HCT116 (cell line): ENCODE data around the gene KIRREL3. TPM values are rescaled to one million over a fixed set of nuclear protein-coding genes. Genes with fewer than 3 reads are reported as not detected.

Experiments used
- ATAC-seq: fragments of 200-7000 bp; cut with Tn5 transposase; 2 replicates; pipeline ENCODE4 v1.9.1; 2020; ENCODE audit warnings: mild to moderate bottlenecking, moderate library complexity
- BruUV-seq: library from RNA; stranded (reverse); fragments of 400-500 nt; replicated peaks from 2 replicates; lab custom pipeline; 2021; lab: Mats Ljungman, UMichigan
- CTCF ChIA-PET: fragments of 300-600 bp; sonication (Branson Sonifier 250); formaldehyde crosslinking; loops from one replicate; lab custom pipeline; 2021; ENCODE audit warnings: antibody characterized with exemption; lab: Charles Lee
- POLR2A ChIA-PET: fragments of 300-600, 350-600 bp; sonication (Branson Sonifier 250); formaldehyde crosslinking; loops from one replicate; lab custom pipeline; 2021; ENCODE audit warnings: antibody characterized with exemption; lab: Charles Lee
- RAD21 ChIA-PET, 2 experiments: fragments of 300-600 bp; sonication (Branson Sonifier 250); formaldehyde crosslinking; loops; one replicate each; lab custom pipeline; 2023; ENCODE audit warnings: low total read pairs in 2 of 2; ENCODE audit not compliant: uncharacterized antibody in 2 of 2, unreplicated experiment in 2 of 2, low non-redundant PET in 1 of 2; lab: Charles Lee
- DNase-seq: peaks from one replicate; pipeline ENCODE4 v3.0.0-alpha.2; 2010; ENCODE audit warnings: low read depth, low spot score
- H2AFZ ChIP-seq: fragments of 200-600 bp; shearing (Covaris generic), sonication (generic); 2 replicates; pipeline ENCODE4 v1.6.1; 2017; ENCODE audit warnings: low read depth, mixed run types, mixed read lengths, antibody characterized with exemption, low read length; ENCODE audit not compliant: poor library complexity, severe bottlenecking
- H3K27ac ChIP-seq: 2 replicates; pipeline ENCODE4 v1.5.1; 2012; ENCODE audit warnings: low read depth, low read length
- H3K27me3 ChIP-seq: fragments of 200-600 bp; sonication (generic); 2 replicates; pipeline ENCODE4 v1.6.1; 2016; ENCODE audit warnings: mixed run types, low read length, mixed read lengths; ENCODE audit not compliant: insufficient read depth
- H3K36me3 ChIP-seq, 2 experiments: fragments of 200-500 bp in 1 of 2; fragments of 200-600 bp in 1 of 2; sonication (Bioruptor generic) in 1 of 2; sonication (generic) in 1 of 2; 2 replicates each; pipeline versions ENCODE4 v1.5.1 to v1.6.1; 2014 to 2016; ENCODE audit warnings: low read length in 2 of 2, inconsistent platforms in 1 of 2, mixed read lengths in 1 of 2, mixed run types in 1 of 2; ENCODE audit not compliant: insufficient read depth in 2 of 2, control insufficient read depth in 1 of 2
- H3K4me1 ChIP-seq, 2 experiments: fragments of 200-600 bp in 1 of 2; sonication (generic) in 1 of 2; 2 replicates each; pipeline versions ENCODE4 v1.5.1 to v1.6.1; 2012 to 2017; ENCODE audit warnings: low read length in 2 of 2, inconsistent platforms in 1 of 2, mild to moderate bottlenecking in 1 of 2, mixed read lengths in 1 of 2, mixed run types in 1 of 2, moderate library complexity in 1 of 2; ENCODE audit not compliant: insufficient read depth in 2 of 2, control insufficient read depth in 1 of 2
- H3K4me2 ChIP-seq: fragments of 200-600 bp; sonication (generic); 2 replicates; pipeline ENCODE4 v1.6.1; 2017; ENCODE audit warnings: mixed run types, low read length, mixed read lengths
- H3K4me3 ChIP-seq, 2 experiments: fragments of 200-600 bp in 1 of 2; sonication (generic) in 1 of 2; replicated peaks in 1 of 2; 2 replicates each; pipeline ENCODE4 v1.5.1; 2011 to 2016; ENCODE audit warnings: low read length in 2 of 2, control low read depth in 1 of 2, low read depth in 1 of 2, mild to moderate bottlenecking in 1 of 2, mixed read lengths in 1 of 2, mixed run types in 1 of 2
- H3K79me2 ChIP-seq: fragments of 200-600 bp; sonication (generic); 2 replicates; pipeline ENCODE4 v1.6.1; 2017; ENCODE audit warnings: mild to moderate bottlenecking, mixed run types, low read length, moderate library complexity, mixed read lengths; ENCODE audit not compliant: insufficient read depth
- H3K9ac ChIP-seq: fragments of 200-600 bp; sonication (generic); 2 replicates; pipeline ENCODE4 v1.6.1; 2016; ENCODE audit warnings: low read length, mixed read lengths
- H3K9me2 ChIP-seq: fragments of 200-600 bp; sonication (generic), shearing (Covaris generic); 2 replicates; pipeline ENCODE4 v1.6.1; 2017; ENCODE audit warnings: mixed run types, mild to moderate bottlenecking, moderate library complexity; ENCODE audit not compliant: insufficient read depth
- H3K9me3 ChIP-seq, 2 experiments: fragments of 200-500 bp in 1 of 2; fragments of 200-600 bp in 1 of 2; sonication (Bioruptor generic) in 1 of 2; sonication (generic) in 1 of 2; 2 replicates each; pipeline ENCODE4 v1.6.1; 2014 to 2017; ENCODE audit warnings: low read length in 2 of 2, mixed read lengths in 2 of 2, inconsistent platforms in 1 of 2, low read depth in 1 of 2, mild to moderate bottlenecking in 1 of 2, mixed run types in 1 of 2, moderate library complexity in 1 of 2; ENCODE audit not compliant: control insufficient read depth in 1 of 2, insufficient read depth in 1 of 2
- H4K20me1 ChIP-seq: fragments of 200-600 bp; sonication (generic), shearing (Covaris generic); 2 replicates; pipeline ENCODE4 v1.6.1; 2017; ENCODE audit warnings: mixed run types, mild to moderate bottlenecking, moderate library complexity; ENCODE audit not compliant: insufficient read depth
- EGR1 ChIP-seq: IDR thresholded peaks from 2 replicates; pipeline ENCODE4 v1.6.1; 2012; ENCODE audit warnings: low read depth
- ELF1 ChIP-seq: IDR thresholded peaks from 2 replicates; pipeline ENCODE4 v1.6.1; 2012; ENCODE audit warnings: low read depth, borderline replicate concordance
- EZH2phosphoT487 ChIP-seq: fragments of 200-600 bp; IDR thresholded peaks from 2 replicates; pipeline ENCODE4 v1.6.1; 2018; ENCODE audit warnings: antibody characterized with exemption, borderline replicate concordance
- POLR2A ChIP-seq: IDR thresholded peaks from 2 replicates; pipeline ENCODE4 v1.7.0; 2011; ENCODE audit warnings: borderline replicate concordance; ENCODE audit not compliant: insufficient read depth, insufficient read length; ENCODE audit errors: extremely low read depth
- SP1 ChIP-seq: IDR thresholded peaks from 2 replicates; pipeline ENCODE4 v1.6.1; 2012; ENCODE audit warnings: low read depth
- TCF7L2 ChIP-seq: IDR thresholded peaks from 2 replicates; pipeline ENCODE4 v1.7.0; 2011; ENCODE audit warnings: borderline replicate concordance, inconsistent platforms; ENCODE audit not compliant: insufficient read depth, insufficient read length; ENCODE audit errors: extremely low read depth
- ZFX ChIP-seq: fragments of 450-650 bp; IDR thresholded peaks from 2 replicates; pipeline ENCODE4 v1.6.1; 2017
- ZNF274 ChIP-seq: fragments of 200-500 bp; sonication (Bioruptor generic); IDR thresholded peaks from 2 replicates; pipeline ENCODE4 v1.6.1; 2014; ENCODE audit warnings: mild to moderate bottlenecking, low read depth, low read length, inconsistent platforms
- intact Hi-C: fragments of 100-400 bp; cut with micrococcal nuclease; formaldehyde crosslinking; loops from 2 replicates; pipeline ENCODE4 v1.10.0; 2022
- total RNA-seq: library from RNA; stranded (reverse); gene quantifications from one replicate; pipeline ENCODE4 v1.2.1, GENCODE V29; 2021; ENCODE audit not compliant: unreplicated experiment
- TF ChIP-seq, protein P1 (sequence below): IDR thresholded peaks from 2 replicates; pipeline ENCODE4 v1.6.1; 2012; ENCODE audit warnings: low read depth
- TF ChIP-seq, protein P2 (sequence below): IDR thresholded peaks from 2 replicates; pipeline ENCODE4 v1.6.1; 2012
- TF ChIP-seq, protein P3 (sequence below), 3 experiments: fragments of 200-600 bp in 1 of 3; sonication (generic) in 1 of 3; IDR thresholded peaks in 2 of 3; conservative IDR thresholded peaks in 1 of 3; 2 replicates each; pipeline ENCODE4 v1.5.1; 2012 to 2017; ENCODE audit warnings: low read depth in 2 of 3, low read length in 2 of 3, antibody characterized with exemption in 1 of 3, borderline replicate concordance in 1 of 3, control low read depth in 1 of 3, mild to moderate bottlenecking in 1 of 3, mixed read lengths in 1 of 3, mixed run types in 1 of 3, moderate library complexity in 1 of 3; ENCODE audit not compliant: insufficient read depth in 1 of 3

The KIRREL3 gene
- total RNA-seq, 1 experiment from 2014 or later, result not detected

DNA sequence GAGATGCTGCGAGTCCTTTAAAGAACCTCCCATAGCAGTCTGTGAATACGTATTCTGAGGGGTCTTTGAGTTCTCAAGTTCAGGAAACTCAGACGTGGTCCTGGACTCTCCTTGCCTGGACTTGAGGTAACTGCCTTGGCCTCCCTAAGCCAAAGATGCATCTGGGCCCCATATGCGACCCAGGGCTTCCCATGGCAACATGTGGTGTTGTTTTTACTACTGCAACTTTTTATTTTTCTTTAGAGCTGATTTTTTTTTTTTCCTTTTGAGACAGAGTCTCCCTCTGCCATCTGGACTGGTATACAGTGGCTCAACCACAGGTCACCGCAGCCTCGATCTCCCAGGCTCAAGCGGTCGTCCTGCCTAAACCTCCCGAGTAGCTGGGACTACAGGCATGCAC is 324.0 kb downstream of the KIRREL3 start:
- ATAC-seq, result no peak
- Histone ChIP-seq H3K9me3 (no peaks in the 10 kb centered on the region), H3K27ac (no peak overlapping the region), H3K4me2 (no peak overlapping the region), H3K4me1 (no peaks in the 10 kb centered on the region), H2AFZ (no peak overlapping the region), H3K4me3 (no peak overlapping the region), H3K9me2 (no peaks in the 10 kb centered on the region), H3K27me3 (peaks cover 68% of the 10 kb centered on the region), H3K36me3 (no peaks in the 10 kb centered on the region), H3K9ac (no peak overlapping the region), H4K20me1 (no peaks in the 10 kb centered on the region), H3K79me2 (no peaks in the 10 kb centered on the region)
- no TSS peak for BruUV-seq
- DNase-seq, result no peak
- intact Hi-C loops, result loop anchor here (1.0 kb wide), 1 partner anchor 14 kb away; no protein-coding TSS in a partner anchor
- ChIA-PET RAD21 (no interaction called here), CTCF (no interaction called here), POLR2A (no interaction called here)
- TF ChIP-seq, protein P1, sequence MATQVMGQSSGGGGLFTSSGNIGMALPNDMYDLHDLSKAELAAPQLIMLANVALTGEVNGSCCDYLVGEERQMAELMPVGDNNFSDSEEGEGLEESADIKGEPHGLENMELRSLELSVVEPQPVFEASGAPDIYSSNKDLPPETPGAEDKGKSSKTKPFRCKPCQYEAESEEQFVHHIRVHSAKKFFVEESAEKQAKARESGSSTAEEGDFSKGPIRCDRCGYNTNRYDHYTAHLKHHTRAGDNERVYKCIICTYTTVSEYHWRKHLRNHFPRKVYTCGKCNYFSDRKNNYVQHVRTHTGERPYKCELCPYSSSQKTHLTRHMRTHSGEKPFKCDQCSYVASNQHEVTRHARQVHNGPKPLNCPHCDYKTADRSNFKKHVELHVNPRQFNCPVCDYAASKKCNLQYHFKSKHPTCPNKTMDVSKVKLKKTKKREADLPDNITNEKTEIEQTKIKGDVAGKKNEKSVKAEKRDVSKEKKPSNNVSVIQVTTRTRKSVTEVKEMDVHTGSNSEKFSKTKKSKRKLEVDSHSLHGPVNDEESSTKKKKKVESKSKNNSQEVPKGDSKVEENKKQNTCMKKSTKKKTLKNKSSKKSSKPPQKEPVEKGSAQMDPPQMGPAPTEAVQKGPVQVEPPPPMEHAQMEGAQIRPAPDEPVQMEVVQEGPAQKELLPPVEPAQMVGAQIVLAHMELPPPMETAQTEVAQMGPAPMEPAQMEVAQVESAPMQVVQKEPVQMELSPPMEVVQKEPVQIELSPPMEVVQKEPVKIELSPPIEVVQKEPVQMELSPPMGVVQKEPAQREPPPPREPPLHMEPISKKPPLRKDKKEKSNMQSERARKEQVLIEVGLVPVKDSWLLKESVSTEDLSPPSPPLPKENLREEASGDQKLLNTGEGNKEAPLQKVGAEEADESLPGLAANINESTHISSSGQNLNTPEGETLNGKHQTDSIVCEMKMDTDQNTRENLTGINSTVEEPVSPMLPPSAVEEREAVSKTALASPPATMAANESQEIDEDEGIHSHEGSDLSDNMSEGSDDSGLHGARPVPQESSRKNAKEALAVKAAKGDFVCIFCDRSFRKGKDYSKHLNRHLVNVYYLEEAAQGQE, result no peak
- no peak for TF ChIP-seq SP1
- TF ChIP-seq ELF1, result no peak
- no peak for TF ChIP-seq EZH2phosphoT487
- TF ChIP-seq EGR1, result no peak
- TF ChIP-seq, protein P2, sequence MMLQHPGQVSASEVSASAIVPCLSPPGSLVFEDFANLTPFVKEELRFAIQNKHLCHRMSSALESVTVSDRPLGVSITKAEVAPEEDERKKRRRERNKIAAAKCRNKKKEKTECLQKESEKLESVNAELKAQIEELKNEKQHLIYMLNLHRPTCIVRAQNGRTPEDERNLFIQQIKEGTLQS, result no peak
- TF ChIP-seq ZFX, result no peak
- no peak for TF ChIP-seq ZNF274
- TF ChIP-seq, protein P3, sequence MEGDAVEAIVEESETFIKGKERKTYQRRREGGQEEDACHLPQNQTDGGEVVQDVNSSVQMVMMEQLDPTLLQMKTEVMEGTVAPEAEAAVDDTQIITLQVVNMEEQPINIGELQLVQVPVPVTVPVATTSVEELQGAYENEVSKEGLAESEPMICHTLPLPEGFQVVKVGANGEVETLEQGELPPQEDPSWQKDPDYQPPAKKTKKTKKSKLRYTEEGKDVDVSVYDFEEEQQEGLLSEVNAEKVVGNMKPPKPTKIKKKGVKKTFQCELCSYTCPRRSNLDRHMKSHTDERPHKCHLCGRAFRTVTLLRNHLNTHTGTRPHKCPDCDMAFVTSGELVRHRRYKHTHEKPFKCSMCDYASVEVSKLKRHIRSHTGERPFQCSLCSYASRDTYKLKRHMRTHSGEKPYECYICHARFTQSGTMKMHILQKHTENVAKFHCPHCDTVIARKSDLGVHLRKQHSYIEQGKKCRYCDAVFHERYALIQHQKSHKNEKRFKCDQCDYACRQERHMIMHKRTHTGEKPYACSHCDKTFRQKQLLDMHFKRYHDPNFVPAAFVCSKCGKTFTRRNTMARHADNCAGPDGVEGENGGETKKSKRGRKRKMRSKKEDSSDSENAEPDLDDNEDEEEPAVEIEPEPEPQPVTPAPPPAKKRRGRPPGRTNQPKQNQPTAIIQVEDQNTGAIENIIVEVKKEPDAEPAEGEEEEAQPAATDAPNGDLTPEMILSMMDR (IDR thresholded peaks at IDR 0.05 in 2 of 3, conservative IDR thresholded peaks at IDR 0.05 in 1 of 3; ENCODE audit: borderline replicate concordance in 1 of 3, insufficient read depth in 1 of 3, low read depth in 2 of 3, low read length in 2 of 3), result no peak
- TF ChIP-seq TCF7L2, result no peak
- no peak for TF ChIP-seq POLR2A
